ENCODE results near the gene AP3B2. TPM values are rescaled to one million over a fixed set of nuclear protein-coding genes. Genes with fewer than 3 reads are reported as not detected.

AP3B2 gene
- total and polyA plus RNA-seq, 2 experiments from 2014 or later = 0.86 to 2.0 TPM

DNA sequence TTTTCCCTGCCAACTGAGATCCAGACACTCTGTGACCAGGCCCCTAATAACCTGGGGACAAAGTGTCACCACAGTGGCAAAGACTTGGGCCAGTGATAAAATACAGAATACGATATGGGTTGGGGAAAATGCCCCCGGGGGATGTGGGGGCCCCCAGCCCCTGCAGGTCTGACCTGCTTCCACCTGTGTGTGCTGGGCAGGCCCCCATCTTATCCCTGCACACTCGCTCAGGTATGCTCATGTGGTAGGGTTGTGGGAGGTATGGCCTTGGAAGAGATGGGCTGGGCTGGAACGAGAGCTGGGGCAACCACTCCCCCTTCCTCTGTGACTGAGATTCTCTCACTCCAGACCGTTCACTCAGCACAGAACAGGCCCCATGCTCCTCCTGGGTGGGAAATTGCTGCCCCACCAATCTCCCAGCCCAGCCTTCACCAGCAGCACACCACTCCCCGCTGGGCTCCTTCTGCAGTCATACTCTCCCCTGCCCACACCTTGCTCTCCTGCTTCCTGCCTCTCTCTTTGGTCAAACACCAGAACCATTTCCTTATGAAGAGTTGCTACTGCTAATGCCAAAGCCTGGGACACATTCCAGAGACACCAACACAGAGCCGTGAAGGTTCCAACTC lies 52.9 kb downstream of the AP3B2 start:
- no peaks in the 10 kb centered on the region for H3F3A ChIP-seq (ENCODE audit: insufficient read depth)
- in situ Hi-C loops (cut with MboI) = no loop called here
- TF ChIP-seq EZH2phosphoT487 (IDR thresholded peaks at IDR 0.05; ENCODE audit: insufficient read depth, low read depth) (no peak), EZH2 (IDR thresholded peaks at IDR 0.05; ENCODE audit: insufficient read depth, poor library complexity, severe bottlenecking) (no peak)
- no peaks in the 10 kb centered on the region for H3K4me1 ChIP-seq (ENCODE audit: insufficient read depth)
- no peaks in the 10 kb centered on the region for H3K27me3 ChIP-seq (replicated peaks; ENCODE audit: insufficient read depth)
- H4K20me1 ChIP-seq (ENCODE audit: insufficient read depth) = no peaks in the 10 kb centered on the region
- no peaks in the 10 kb centered on the region for H3K9me3 ChIP-seq (ENCODE audit: low read depth)
- H3K79me2 ChIP-seq (ENCODE audit: insufficient read depth) = no peaks in the 10 kb centered on the region
- WGBS, 2 experiments (ENCODE audit: low coverage in 1 of 2, low lambda C conversion rate in 2 of 2, missing lambda C conversion rate in 2 of 2) = 31 to 36% methylated on average over 7 of the region's 7 CpGs
- H3K4me3 ChIP-seq = no peak overlapping the region
- no peaks in the 10 kb centered on the region for H3K9me2 ChIP-seq (ENCODE audit: insufficient read depth)
- H3K27ac ChIP-seq = no peak overlapping the region
- no peak for DNase-seq
- no peak overlapping the region for H2AFZ ChIP-seq
- no peaks in the 10 kb centered on the region for H3K36me3 ChIP-seq (ENCODE audit: low read depth)
- H3K9ac ChIP-seq = no peak overlapping the region
- no peak overlapping the region for H3K4me2 ChIP-seq (ENCODE audit: unreplicated experiment)

DNA sequence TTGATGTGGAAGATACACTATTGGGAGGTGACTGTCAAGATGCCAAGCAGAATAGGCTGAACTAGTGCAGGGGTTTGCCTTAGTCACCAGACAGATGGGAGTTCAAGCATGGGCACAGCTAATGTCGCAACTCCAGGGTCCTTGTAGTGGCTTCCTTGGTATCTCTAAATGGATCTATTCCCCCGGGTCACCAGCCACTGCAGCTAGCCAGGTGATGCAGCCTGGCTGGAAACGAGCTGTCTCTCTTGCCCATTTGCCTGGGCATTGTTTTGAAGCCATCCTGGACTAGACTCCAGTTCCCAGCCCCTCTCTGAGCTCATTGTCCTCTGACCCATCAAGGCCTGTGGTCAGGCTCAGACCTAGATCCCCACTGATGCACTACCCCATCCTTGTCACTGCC lies 54.1 kb downstream of the AP3B2 start:
- 37 to 47% methylated on average over 3 of the region's 3 CpGs for WGBS, 2 experiments (ENCODE audit: low coverage in 1 of 2, low lambda C conversion rate in 2 of 2, missing lambda C conversion rate in 2 of 2)
- Histone ChIP-seq H3K9ac (no peak overlapping the region), H3K4me3 (no peak overlapping the region), H3K4me2 (ENCODE audit: unreplicated experiment) (no peak overlapping the region), H3K9me2 (ENCODE audit: insufficient read depth) (no peaks in the 10 kb centered on the region), H3K79me2 (ENCODE audit: insufficient read depth) (no peaks in the 10 kb centered on the region), H2AFZ (no peak overlapping the region), H3F3A (ENCODE audit: insufficient read depth) (no peaks in the 10 kb centered on the region), H3K36me3 (ENCODE audit: low read depth) (no peaks in the 10 kb centered on the region), H3K4me1 (ENCODE audit: insufficient read depth) (no peaks in the 10 kb centered on the region), H4K20me1 (ENCODE audit: insufficient read depth) (no peaks in the 10 kb centered on the region), H3K27me3 (replicated peaks; ENCODE audit: insufficient read depth) (no peaks in the 10 kb centered on the region), H3K27ac (no peak overlapping the region), H3K9me3 (ENCODE audit: low read depth) (no peaks in the 10 kb centered on the region)
- TF ChIP-seq EZH2phosphoT487 (IDR thresholded peaks at IDR 0.05; ENCODE audit: insufficient read depth, low read depth) = no peak
- TF ChIP-seq EZH2 (IDR thresholded peaks at IDR 0.05; ENCODE audit: insufficient read depth, poor library complexity, severe bottlenecking) = no peak
- DNase-seq = no peak
- in situ Hi-C loops (cut with MboI) = no loop called here

DNA sequence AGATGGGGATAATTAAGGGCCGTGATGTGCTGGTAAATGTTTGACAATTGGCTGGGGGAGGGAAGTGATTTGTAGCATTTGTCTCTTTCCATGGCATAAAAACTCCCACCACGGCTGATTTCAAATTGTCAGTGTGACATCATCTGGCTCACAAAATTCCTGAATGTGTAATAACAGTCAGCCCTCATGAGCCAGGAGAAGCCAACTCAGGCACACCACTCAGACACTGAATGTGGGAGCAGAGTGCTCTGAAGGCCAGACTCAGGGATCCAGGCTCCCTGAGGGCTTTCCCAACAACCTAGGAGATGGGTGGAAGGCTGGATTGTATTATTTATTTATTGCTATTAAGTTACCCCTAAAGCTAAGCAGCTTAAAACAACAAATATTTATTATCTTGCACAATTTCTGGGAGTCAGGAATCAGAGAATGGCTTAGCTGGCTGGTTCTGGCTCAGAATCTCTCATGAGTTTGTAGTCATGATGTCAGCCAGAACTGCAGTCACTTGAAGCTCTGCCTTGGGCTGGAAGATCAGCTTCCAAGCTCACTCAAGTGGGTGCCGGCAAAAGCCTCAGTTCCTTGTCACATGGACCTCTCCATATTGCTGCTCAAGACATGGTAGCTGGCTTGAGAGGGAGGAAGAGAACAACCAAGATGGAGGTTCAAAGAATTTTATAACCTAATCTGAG lies 56.0 kb downstream of the AP3B2 start:
- Histone ChIP-seq H3K9me3 (ENCODE audit: low read depth) (no peaks in the 10 kb centered on the region), H3K9ac (no peak overlapping the region), H4K20me1 (ENCODE audit: insufficient read depth) (no peaks in the 10 kb centered on the region), H3K4me2 (ENCODE audit: unreplicated experiment) (no peak overlapping the region), H3K4me3 (no peak overlapping the region), H2AFZ (no peak overlapping the region), H3K27ac (no peak overlapping the region), H3F3A (ENCODE audit: insufficient read depth) (peaks cover 6% of the 10 kb centered on the region; the same call in 1 of the 2 replicates), H3K36me3 (ENCODE audit: low read depth) (no peaks in the 10 kb centered on the region), H3K4me1 (ENCODE audit: insufficient read depth) (no peaks in the 10 kb centered on the region), H3K9me2 (ENCODE audit: insufficient read depth) (no peaks in the 10 kb centered on the region), H3K79me2 (ENCODE audit: insufficient read depth) (no peaks in the 10 kb centered on the region), H3K27me3 (replicated peaks; ENCODE audit: insufficient read depth) (no peaks in the 10 kb centered on the region)
- peak; percentile 40 for DNase-seq
- in situ Hi-C loops (cut with MboI) = no loop called here
- TF ChIP-seq EZH2 (IDR thresholded peaks at IDR 0.05; ENCODE audit: insufficient read depth, poor library complexity, severe bottlenecking) (no peak), EZH2phosphoT487 (IDR thresholded peaks at IDR 0.05; ENCODE audit: insufficient read depth, low read depth) (no peak)
- WGBS, 2 experiments (ENCODE audit: low coverage in 1 of 2, low lambda C conversion rate in 2 of 2, missing lambda C conversion rate in 2 of 2) = 53 to 58% methylated on average over 3 of the region's 3 CpGs

DNA sequence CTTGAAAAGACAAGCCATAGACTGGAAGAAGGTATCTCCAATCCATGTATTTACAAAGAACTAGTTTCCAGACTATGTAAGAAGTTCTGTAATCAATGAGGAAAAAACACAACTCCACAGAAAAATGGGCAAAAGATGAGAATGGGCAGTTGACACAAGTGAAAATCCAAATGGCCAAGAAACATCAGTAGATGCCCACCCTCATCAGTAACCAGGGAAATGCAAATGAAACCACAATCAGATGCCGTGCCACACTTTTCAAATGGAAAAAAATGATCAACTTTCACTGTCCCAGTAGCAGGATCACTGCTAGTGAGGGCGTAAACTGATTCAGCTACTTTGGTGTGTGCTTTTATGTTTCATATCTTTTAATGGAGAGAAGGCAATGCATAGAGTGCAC lies 58.0 kb downstream of the AP3B2 start:
- DNase-seq = no peak
- H3K4me1 ChIP-seq (ENCODE audit: insufficient read depth) = no peaks in the 10 kb centered on the region
- H4K20me1 ChIP-seq (ENCODE audit: insufficient read depth) = no peaks in the 10 kb centered on the region
- 95 to 98% methylated on average over 2 of the region's 2 CpGs for WGBS, 2 experiments (ENCODE audit: low coverage in 1 of 2, low lambda C conversion rate in 2 of 2, missing lambda C conversion rate in 2 of 2)
- no peaks in the 10 kb centered on the region for H3K9me2 ChIP-seq (ENCODE audit: insufficient read depth)
- peaks cover 8% of the 10 kb centered on the region; the same call in 1 of the 2 replicates for H3F3A ChIP-seq (ENCODE audit: insufficient read depth)
- no peak overlapping the region for H3K27ac ChIP-seq
- H3K79me2 ChIP-seq (ENCODE audit: insufficient read depth) = no peaks in the 10 kb centered on the region
- no peak overlapping the region for H3K9ac ChIP-seq
- no peak overlapping the region for H3K4me3 ChIP-seq
- in situ Hi-C loops (cut with MboI) = no loop called here
- no peak overlapping the region for H2AFZ ChIP-seq
- no peaks in the 10 kb centered on the region for H3K27me3 ChIP-seq (replicated peaks; ENCODE audit: insufficient read depth)
- H3K4me2 ChIP-seq (ENCODE audit: unreplicated experiment) = no peak overlapping the region
- no peaks in the 10 kb centered on the region for H3K9me3 ChIP-seq (ENCODE audit: low read depth)
- no peak for TF ChIP-seq EZH2phosphoT487 (IDR thresholded peaks at IDR 0.05; ENCODE audit: insufficient read depth, low read depth)
- TF ChIP-seq EZH2 (IDR thresholded peaks at IDR 0.05; ENCODE audit: insufficient read depth, poor library complexity, severe bottlenecking) = no peak
- no peaks in the 10 kb centered on the region for H3K36me3 ChIP-seq (ENCODE audit: low read depth)

All from GM23248 (cell line).